ENCODE results near the gene COL5A2. TPM values are rescaled to one million over a fixed set of nuclear protein-coding genes. Genes with fewer than 3 reads are reported as not detected.

The COL5A2 gene
- total and polyA plus RNA-seq, 2 experiments from 2014 or later, result 252 to 974 TPM

DNA sequence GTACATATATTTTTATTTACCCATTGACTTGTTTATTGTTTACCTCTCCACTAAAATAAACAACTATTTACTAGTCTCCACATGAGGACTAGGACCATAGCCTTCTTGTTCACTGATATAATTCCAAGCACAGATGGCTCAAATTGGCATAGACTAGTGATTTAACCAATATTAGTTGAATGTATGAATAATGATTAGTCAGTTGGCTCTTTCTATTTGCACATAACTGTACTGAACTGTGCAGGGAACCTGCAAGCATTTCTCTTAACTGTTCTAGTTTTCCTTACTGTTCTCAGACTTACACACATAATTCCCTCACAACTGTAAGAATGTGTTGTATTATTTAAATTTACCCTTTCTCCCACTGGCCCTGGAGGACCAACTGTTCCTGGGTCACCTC lies 113.5 kb downstream of the COL5A2 start:
- no peak overlapping the region for H3K9ac ChIP-seq
- peaks cover 50% of the 10 kb centered on the region; the same call in 1 of the 2 replicates for H3F3A ChIP-seq (ENCODE audit: insufficient read depth)
- in situ Hi-C loops (cut with MboI), result no loop called here
- H3K4me2 ChIP-seq (ENCODE audit: unreplicated experiment), result no peak overlapping the region
- TF ChIP-seq EZH2phosphoT487 (IDR thresholded peaks at IDR 0.05; ENCODE audit: insufficient read depth, low read depth), result no peak
- no peak for TF ChIP-seq EZH2 (IDR thresholded peaks at IDR 0.05; ENCODE audit: insufficient read depth, poor library complexity, severe bottlenecking)
- H3K79me2 ChIP-seq (ENCODE audit: insufficient read depth), result peaks cover 32% of the 10 kb centered on the region
- DNase-seq, result peak; percentile 64
- peak overlapping the region; percentile 21; the same call in 1 of the 2 replicates for H3K27ac ChIP-seq
- no peaks in the 10 kb centered on the region for H3K9me3 ChIP-seq (ENCODE audit: low read depth)
- H3K27me3 ChIP-seq (replicated peaks; ENCODE audit: insufficient read depth), result no peaks in the 10 kb centered on the region
- peaks cover 93% of the 10 kb centered on the region for H3K36me3 ChIP-seq (ENCODE audit: low read depth)
- H3K9me2 ChIP-seq (ENCODE audit: insufficient read depth), result no peaks in the 10 kb centered on the region
- no peaks in the 10 kb centered on the region for H4K20me1 ChIP-seq (ENCODE audit: insufficient read depth)
- H3K4me3 ChIP-seq, result no peak overlapping the region
- no peak overlapping the region for H2AFZ ChIP-seq
- peaks cover 16% of the 10 kb centered on the region for H3K4me1 ChIP-seq (ENCODE audit: insufficient read depth)

DNA sequence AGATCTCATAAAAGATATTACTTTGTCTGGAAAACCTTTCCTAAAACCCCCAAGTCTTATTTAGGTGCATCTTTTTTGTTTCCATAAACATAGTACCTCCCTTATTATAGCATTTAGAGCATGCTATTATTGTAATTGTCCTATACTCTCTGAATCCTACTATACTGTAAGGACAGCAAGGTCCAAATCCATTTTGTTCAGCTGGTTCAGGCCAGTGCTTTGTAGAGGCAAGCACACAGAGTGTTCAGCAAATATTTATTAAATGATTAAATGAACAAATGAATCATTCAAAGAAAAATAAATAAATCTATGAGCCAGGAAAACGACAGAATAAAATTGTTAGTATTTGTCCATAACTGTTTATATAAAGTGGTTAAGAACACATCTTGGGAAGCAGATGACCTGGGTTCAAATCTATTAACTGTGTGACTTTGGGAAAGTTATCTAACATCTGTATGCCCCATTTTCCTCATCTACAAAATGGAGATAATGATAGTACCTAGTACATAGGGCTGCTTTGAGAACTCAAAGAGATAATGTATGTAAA lies 119.4 kb downstream of the COL5A2 start:
- in situ Hi-C loops (cut with MboI), result no loop called here
- 34 to 40% methylated on average over 1 of the region's 1 CpG for WGBS, 2 experiments (ENCODE audit: low coverage in 1 of 2, low lambda C conversion rate in 2 of 2, missing lambda C conversion rate in 2 of 2)
- no peak overlapping the region for H3K4me2 ChIP-seq (ENCODE audit: unreplicated experiment)
- no peaks in the 10 kb centered on the region for H3K9me2 ChIP-seq (ENCODE audit: insufficient read depth)
- peaks cover 60% of the 10 kb centered on the region for H3F3A ChIP-seq (ENCODE audit: insufficient read depth)
- peaks cover 88% of the 10 kb centered on the region for H3K36me3 ChIP-seq (ENCODE audit: low read depth)
- H3K27ac ChIP-seq, result no peak overlapping the region
- no peak overlapping the region for H3K9ac ChIP-seq
- no peaks in the 10 kb centered on the region for H3K27me3 ChIP-seq (replicated peaks; ENCODE audit: insufficient read depth)
- no peak for DNase-seq
- no peaks in the 10 kb centered on the region for H3K9me3 ChIP-seq (ENCODE audit: low read depth)
- no peak for TF ChIP-seq EZH2phosphoT487 (IDR thresholded peaks at IDR 0.05; ENCODE audit: insufficient read depth, low read depth)
- TF ChIP-seq EZH2 (IDR thresholded peaks at IDR 0.05; ENCODE audit: insufficient read depth, poor library complexity, severe bottlenecking), result no peak
- H4K20me1 ChIP-seq (ENCODE audit: insufficient read depth), result no peaks in the 10 kb centered on the region
- peaks cover 26% of the 10 kb centered on the region; the same call in 1 of the 2 replicates for H3K79me2 ChIP-seq (ENCODE audit: insufficient read depth)
- H3K4me1 ChIP-seq (ENCODE audit: insufficient read depth), result 0 out of 2 replicates have a peak, but pooled peaks cover 3% of the 10 kb centered on the region
- no peak overlapping the region for H3K4me3 ChIP-seq
- no peak overlapping the region for H2AFZ ChIP-seq

DNA sequence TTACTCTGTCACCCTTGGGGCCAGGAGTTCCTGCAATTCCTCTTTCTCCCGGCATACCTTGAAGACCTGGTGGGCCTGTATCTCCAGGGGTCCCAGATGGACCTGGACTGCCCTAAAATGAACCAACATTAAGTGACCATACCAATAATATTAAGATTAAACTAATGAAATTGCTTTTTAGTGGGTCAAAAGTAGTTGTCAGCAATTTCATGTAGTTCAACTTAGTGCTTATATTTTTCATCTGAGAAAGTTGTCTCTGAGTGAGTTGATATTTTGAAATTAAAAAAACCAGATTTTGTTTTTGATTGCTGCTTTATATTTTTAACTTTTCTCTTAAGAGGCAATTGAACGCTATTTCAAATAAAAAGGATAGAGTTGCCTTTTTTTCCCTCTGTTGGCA lies 122.2 kb downstream of the COL5A2 start:
- Histone ChIP-seq H3K4me2 (ENCODE audit: unreplicated experiment) (no peak overlapping the region), H4K20me1 (ENCODE audit: insufficient read depth) (no peaks in the 10 kb centered on the region), H3K36me3 (ENCODE audit: low read depth) (peaks cover 85% of the 10 kb centered on the region), H3K9me2 (ENCODE audit: insufficient read depth) (no peaks in the 10 kb centered on the region), H3K79me2 (ENCODE audit: insufficient read depth) (peaks cover 18% of the 10 kb centered on the region; the same call in 1 of the 2 replicates), H3K4me1 (ENCODE audit: insufficient read depth) (0 out of 2 replicates have a peak, but pooled peaks cover 3% of the 10 kb centered on the region), H3F3A (ENCODE audit: insufficient read depth) (peaks cover 45% of the 10 kb centered on the region), H3K9me3 (ENCODE audit: low read depth) (no peaks in the 10 kb centered on the region), H3K9ac (no peak overlapping the region), H3K4me3 (no peak overlapping the region), H3K27me3 (replicated peaks; ENCODE audit: insufficient read depth) (no peaks in the 10 kb centered on the region), H3K27ac (peak overlapping the region; percentile 50), H2AFZ (no peak overlapping the region)
- WGBS, 2 experiments (ENCODE audit: low coverage in 1 of 2, low lambda C conversion rate in 2 of 2, missing lambda C conversion rate in 2 of 2), result 96 to 98% methylated on average over 2 of the region's 2 CpGs
- no peak for TF ChIP-seq EZH2 (IDR thresholded peaks at IDR 0.05; ENCODE audit: insufficient read depth, poor library complexity, severe bottlenecking)
- no peak for TF ChIP-seq EZH2phosphoT487 (IDR thresholded peaks at IDR 0.05; ENCODE audit: insufficient read depth, low read depth)
- DNase-seq, result no peak
- in situ Hi-C loops (cut with MboI), result no loop called here

DNA sequence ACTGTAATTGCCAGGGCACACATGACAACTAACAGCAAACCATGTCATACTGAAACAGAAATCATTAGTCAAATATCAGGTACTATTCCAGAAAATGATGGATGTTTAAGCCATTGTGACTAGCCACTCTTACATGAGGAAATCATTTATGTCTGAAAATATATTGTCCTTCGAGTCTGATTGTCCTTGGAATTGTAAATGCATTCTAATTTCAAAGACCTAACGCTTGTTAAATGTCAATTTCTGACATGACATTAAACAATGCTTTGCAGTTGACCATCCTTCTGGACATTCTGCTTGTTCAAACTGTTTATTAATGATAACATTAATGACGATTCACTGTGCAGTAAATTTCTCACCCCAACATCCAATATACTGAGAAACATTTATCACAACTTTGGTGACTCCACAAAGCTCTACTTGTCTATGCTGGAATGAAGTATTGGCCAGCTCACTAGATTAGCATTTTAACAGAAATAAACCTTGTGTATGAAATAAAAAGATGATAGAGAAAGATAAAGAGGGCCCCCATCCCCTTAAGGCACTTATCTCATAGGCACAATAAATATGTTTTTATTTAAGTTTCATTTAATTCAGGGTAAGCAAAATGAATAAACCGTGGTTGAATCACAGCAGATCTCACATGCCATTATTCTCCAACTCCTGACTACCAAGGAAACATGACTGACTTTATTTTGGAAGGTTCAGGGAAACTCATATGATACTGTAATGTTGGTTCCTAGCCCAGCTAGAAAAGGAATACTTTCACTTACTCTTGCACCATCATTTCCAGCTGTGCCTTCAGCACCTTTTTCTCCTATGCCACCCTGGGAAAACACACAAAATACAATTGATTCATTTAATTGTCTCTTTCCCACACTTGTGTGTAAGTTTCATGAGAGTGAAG lies 123.1 kb downstream of the COL5A2 start:
- Histone ChIP-seq H3K27me3 (replicated peaks; ENCODE audit: insufficient read depth) (no peaks in the 10 kb centered on the region), H4K20me1 (ENCODE audit: insufficient read depth) (no peaks in the 10 kb centered on the region), H2AFZ (no peak overlapping the region), H3K4me2 (ENCODE audit: unreplicated experiment) (no peak overlapping the region), H3F3A (ENCODE audit: insufficient read depth) (peaks cover 43% of the 10 kb centered on the region), H3K79me2 (ENCODE audit: insufficient read depth) (peaks cover 18% of the 10 kb centered on the region; the same call in 1 of the 2 replicates), H3K9me3 (ENCODE audit: low read depth) (no peaks in the 10 kb centered on the region), H3K4me3 (no peak overlapping the region), H3K36me3 (ENCODE audit: low read depth) (peaks cover 85% of the 10 kb centered on the region), H3K9me2 (ENCODE audit: insufficient read depth) (no peaks in the 10 kb centered on the region), H3K27ac (peak overlapping the region; percentile 50), H3K4me1 (ENCODE audit: insufficient read depth) (0 out of 2 replicates have a peak, but pooled peaks cover 3% of the 10 kb centered on the region), H3K9ac (0 out of 2 replicates have a peak overlapping the region, but pooled peaks have one; percentile 8)
- in situ Hi-C loops (cut with MboI), result no loop called here
- peak; percentile 59 for DNase-seq
- 42 to 48% methylated on average over 4 of the region's 4 CpGs for WGBS, 2 experiments (ENCODE audit: low coverage in 1 of 2, low lambda C conversion rate in 2 of 2, missing lambda C conversion rate in 2 of 2)
- TF ChIP-seq EZH2 (IDR thresholded peaks at IDR 0.05; ENCODE audit: insufficient read depth, poor library complexity, severe bottlenecking) (no peak), EZH2phosphoT487 (IDR thresholded peaks at IDR 0.05; ENCODE audit: insufficient read depth, low read depth) (no peak)
